SK-N-MC (cell line): ENCODE measurements around the gene ATP13A4.

Source experiments
- DNase-seq: peaks from one replicate; pipeline ENCODE4 v3.0.0-alpha.2; 2011; ENCODE audit warnings: low read depth, low spot score
- H3K27ac ChIP-seq: fragments of 200-600 bp; sonication (generic); 2 replicates; pipeline ENCODE4 v1.5.1; 2016; ENCODE audit warnings: mixed run types
- H3K36me3 ChIP-seq: fragments of 200-600 bp; sonication (generic); 2 replicates; pipeline ENCODE4 v1.6.1; 2017; ENCODE audit warnings: antibody characterized with exemption, low read length, mixed read lengths; ENCODE audit not compliant: insufficient read depth
- H3K4me3 ChIP-seq: fragments of 200-600 bp; sonication (generic); 2 replicates; pipeline ENCODE4 v1.5.1; 2016
- H3K9ac ChIP-seq: fragments of 200-600 bp; sonication (generic); 2 replicates; pipeline ENCODE4 v1.8.0; 2017; ENCODE audit warnings: mixed run types, mixed read lengths; ENCODE audit not compliant: insufficient read length
- H3K9me3 ChIP-seq: fragments of 200-600 bp; sonication (generic); 2 replicates; pipeline ENCODE4 v1.6.1; 2017; ENCODE audit warnings: low read depth, mild to moderate bottlenecking, antibody characterized with exemption, low read length, moderate library complexity, mixed read lengths
- EZH2 ChIP-seq: fragments of 200-600 bp; sonication (generic); IDR thresholded peaks from one replicate; pipeline ENCODE4 v1.6.1; 2017; ENCODE audit warnings: antibody characterized with exemption
- FOXP2 ChIP-seq: optimal IDR thresholded peaks from 2 replicates; pipeline ENCODE3; 2011; ENCODE audit warnings: mild to moderate bottlenecking, moderate library complexity; ENCODE audit not compliant: insufficient read depth; ENCODE audit errors: extremely low read length, control extremely low read depth
- POLR2AphosphoS5 ChIP-seq: IDR thresholded peaks from 2 replicates; pipeline ENCODE4 v1.6.1; 2012; ENCODE audit warnings: mild to moderate bottlenecking, low read depth, low read length, borderline replicate concordance

The ATP13A4 gene

GRCh38 chr3:193407688-193408087, 147.0 kb downstream of the ATP13A4 start:
- Histone ChIP-seq H3K9me3 (no peaks in the 10 kb centered on the region), H3K4me3 (no peak overlapping the region), H3K36me3 (no peaks in the 10 kb centered on the region), H3K9ac (no peak overlapping the region), H3K27ac (no peak overlapping the region)
- DNase-seq = no peak
- TF ChIP-seq EZH2 (no peak), POLR2AphosphoS5 (no peak), FOXP2 (no peak)

GRCh38 chr3:193407112-193407511, 147.6 kb downstream of the ATP13A4 start:
- TF ChIP-seq POLR2AphosphoS5 (no peak), EZH2 (no peak), FOXP2 (no peak)

GRCh38 chr3:193403307-193403706, 151.4 kb downstream of the ATP13A4 start:
- no peaks in the 10 kb centered on the region for H3K9me3 ChIP-seq
- no peak for TF ChIP-seq FOXP2
- TF ChIP-seq POLR2AphosphoS5 = no peak
- no peak for TF ChIP-seq EZH2
- H3K4me3 ChIP-seq = no peak overlapping the region
- DNase-seq = no peak
- no peak overlapping the region for H3K27ac ChIP-seq
- H3K36me3 ChIP-seq = no peaks in the 10 kb centered on the region
- H3K9ac ChIP-seq = no peak overlapping the region

More at GRCh38 chr3:193407112-193407511, 147.6 kb downstream of the ATP13A4 start:
- DNase-seq = no peak
- no peaks in the 10 kb centered on the region for H3K9me3 ChIP-seq
- no peaks in the 10 kb centered on the region for H3K36me3 ChIP-seq
- no peak overlapping the region for H3K9ac ChIP-seq
- no peak overlapping the region for H3K4me3 ChIP-seq
- H3K27ac ChIP-seq = no peak overlapping the region

- Histone ChIP-seq H3K4me3 (no peak overlapping the region), H3K9ac (no peak overlapping the region), H3K9me3 (no peaks in the 10 kb centered on the region), H3K27ac (no peak overlapping the region), H3K36me3 (no peaks in the 10 kb centered on the region)
- TF ChIP-seq POLR2AphosphoS5 (no peak), EZH2 (no peak)
- no peak for DNase-seq
Measured at GRCh38 chr3:193400304-193400703, 154.4 kb downstream of the ATP13A4 start.

GRCh38 chr3:193396451-193397244, 158.0 kb downstream of the ATP13A4 start:
- H3K36me3 ChIP-seq = no peaks in the 10 kb centered on the region
- H3K9ac ChIP-seq = no peak overlapping the region
- no peak overlapping the region for H3K27ac ChIP-seq
- DNase-seq = no peak
- no peaks in the 10 kb centered on the region for H3K9me3 ChIP-seq
- no peak overlapping the region for H3K4me3 ChIP-seq
- TF ChIP-seq POLR2AphosphoS5 (no peak), FOXP2 (no peak), EZH2 (no peak)

- no peak for TF ChIP-seq POLR2AphosphoS5
- no peak for TF ChIP-seq FOXP2
- TF ChIP-seq EZH2 = no peak
- Histone ChIP-seq H3K4me3 (no peak overlapping the region), H3K9me3 (no peaks in the 10 kb centered on the region), H3K9ac (no peak overlapping the region), H3K27ac (no peak overlapping the region), H3K36me3 (no peaks in the 10 kb centered on the region)
- no peak for DNase-seq
Measured at GRCh38 chr3:193391902-193392301, 162.8 kb downstream of the ATP13A4 start.

GRCh38 chr3:193389335-193389734, 165.4 kb downstream of the ATP13A4 start:
- H3K9me3 ChIP-seq = no peaks in the 10 kb centered on the region
- no peak overlapping the region for H3K9ac ChIP-seq
- TF ChIP-seq FOXP2 = no peak
- no peak for TF ChIP-seq POLR2AphosphoS5
- TF ChIP-seq EZH2 = no peak
- H3K36me3 ChIP-seq = no peaks in the 10 kb centered on the region
- H3K27ac ChIP-seq = no peak overlapping the region
- no peak for DNase-seq
- H3K4me3 ChIP-seq = no peak overlapping the region

- TF ChIP-seq EZH2 (no peak), POLR2AphosphoS5 (no peak)
- DNase-seq = no peak
- Histone ChIP-seq H3K27ac (no peak overlapping the region), H3K36me3 (no peaks in the 10 kb centered on the region), H3K9me3 (no peaks in the 10 kb centered on the region), H3K9ac (no peak overlapping the region), H3K4me3 (no peak overlapping the region)
Measured at GRCh38 chr3:193388361-193388760, 166.3 kb downstream of the ATP13A4 start.

GRCh38 chr3:193387596-193387995, 167.1 kb downstream of the ATP13A4 start:
- DNase-seq = no peak
- Histone ChIP-seq H3K36me3 (no peaks in the 10 kb centered on the region), H3K9me3 (no peaks in the 10 kb centered on the region), H3K9ac (no peak overlapping the region), H3K27ac (no peak overlapping the region), H3K4me3 (no peak overlapping the region)
- TF ChIP-seq FOXP2 = no peak
- no peak for TF ChIP-seq POLR2AphosphoS5
- TF ChIP-seq EZH2 = no peak
